Neural crest cell (in vitro differentiated cells): Measurements from ENCODE around the gene PCDHGB1. TPM values are rescaled to one million over a fixed set of nuclear protein-coding genes. Genes with fewer than 3 reads are reported as not detected.
"Not testable (repeated sequence)": the region's sequence is repeated elsewhere in the genome, so short reads cannot be mapped to it uniquely, and the experiment has no call there.

ENCODE experiments used
- DNase-seq: peaks from one replicate; pipeline ENCODE4 v3.0.0; 2021; ENCODE audit warnings: low read depth, mixed read lengths, low spot score
- H3K27ac Mint-ChIP-seq: one replicate; pipeline ENCODE4 v1.8.0; 2021; ENCODE audit warnings: mild to moderate bottlenecking, mixed read lengths; ENCODE audit not compliant: unreplicated experiment
- H3K27me3 Mint-ChIP-seq: 2 replicates; pipeline ENCODE4 v1.8.0; 2021; ENCODE audit warnings: low read depth, mild to moderate bottlenecking, mixed read lengths
- H3K36me3 Mint-ChIP-seq: 2 replicates; pipeline ENCODE4 v1.8.0; 2021; ENCODE audit warnings: low read depth, mild to moderate bottlenecking, mixed read lengths
- H3K4me1 Mint-ChIP-seq: 2 replicates; pipeline ENCODE4 v1.8.0; 2021; ENCODE audit warnings: mixed read lengths
- H3K4me3 Mint-ChIP-seq: one replicate; pipeline ENCODE4 v1.8.0; 2021; ENCODE audit warnings: mild to moderate bottlenecking, mixed read lengths
- H3K9me3 Mint-ChIP-seq: 2 replicates; pipeline ENCODE4 v1.8.0; 2021; ENCODE audit warnings: mixed read lengths
- CTCF ChIP-seq: fragments of 200-600 bp; sonication (generic); conservative IDR thresholded peaks from 2 replicates; pipeline ENCODE4 v1.5.0; 2021; ENCODE audit warnings: antibody characterized with exemption, mild to moderate bottlenecking
- total RNA-seq: library from RNA; stranded (reverse); gene quantifications from 2 replicates; pipeline ENCODE4 v1.2.1, GENCODE V29; 2021

The PCDHGB1 gene
- total RNA-seq, 1 donor from 2014 or later: 3.0 TPM

- peaks cover 25% of the 10 kb centered on the region for H3K9me3 Mint-ChIP-seq
- H3K27me3 Mint-ChIP-seq: no peaks in the 10 kb centered on the region
- TF ChIP-seq CTCF: peak; percentile 56
- no peak for DNase-seq
- no peak within 1 kb of the TSS for H3K4me3 Mint-ChIP-seq
- peaks cover 13% of the 10 kb centered on the region for H3K36me3 Mint-ChIP-seq
- no peak within 1 kb of the TSS for H3K27ac Mint-ChIP-seq
- no peaks in the 10 kb centered on the region for H3K4me1 Mint-ChIP-seq
Observed at GRCh38 chr5:141343242-141343952, 6.5 kb upstream of the PCDHGB1 start, which contains the start of gene PCDHGA3. Gene PCDHGA3 (plus strand): TSS chr5:141343829. CDS start chr5:141344034, 205 bp downstream.

GRCh38 chr5:141343953-141344463, 5.9 kb upstream of the PCDHGB1 start:
- Mint-ChIP-seq H3K9me3 (peaks cover 25% of the 10 kb centered on the region), H3K36me3 (peaks cover 16% of the 10 kb centered on the region), H3K4me1 (no peaks in the 10 kb centered on the region), H3K27me3 (no peaks in the 10 kb centered on the region), H3K4me3 (no peak overlapping the region), H3K27ac (no peak overlapping the region)
- peak; percentile 18 for TF ChIP-seq CTCF
- no peak for DNase-seq

- Mint-ChIP-seq H3K36me3 (peaks cover 19% of the 10 kb centered on the region), H3K9me3 (peaks cover 27% of the 10 kb centered on the region), H3K27me3 (no peaks in the 10 kb centered on the region), H3K4me3 (no peak overlapping the region), H3K27ac (no peak overlapping the region), H3K4me1 (no peaks in the 10 kb centered on the region)
- DNase-seq: no peak
- TF ChIP-seq CTCF: no peak
Observed at GRCh38 chr5:141345327-141345726, 4.6 kb upstream of the PCDHGB1 start.

GRCh38 chr5:141346017-141346416, 3.9 kb upstream of the PCDHGB1 start:
- Mint-ChIP-seq H3K36me3 (peaks cover 20% of the 10 kb centered on the region), H3K9me3 (peaks cover 27% of the 10 kb centered on the region)
- H3K4me1 Mint-ChIP-seq, H3K4me3 Mint-ChIP-seq, H3K27me3 Mint-ChIP-seq, DNase-seq, H3K27ac Mint-ChIP-seq: not testable (repeated sequence)

- Mint-ChIP-seq H3K9me3 (peaks cover 24% of the 10 kb centered on the region), H3K27me3 (no peaks in the 10 kb centered on the region), H3K36me3 (peaks cover 34% of the 10 kb centered on the region), H3K27ac (no peak overlapping the region), H3K4me3 (no peak overlapping the region), H3K4me1 (no peaks in the 10 kb centered on the region)
- no peak for TF ChIP-seq CTCF
- no peak for DNase-seq
Observed at GRCh38 chr5:141351591-141351990, 1.7 kb downstream of the PCDHGB1 start.

GRCh38 chr5:141354900-141355469, 5.1 kb downstream of the PCDHGB1 start, which contains the start of gene PCDHGA4:
Gene PCDHGA4 (plus strand): TSS chr5:141355021. CDS start chr5:141355108, 87 bp downstream.
- no peak within 1 kb of the TSS for H3K27ac Mint-ChIP-seq
- peaks cover 21% of the 10 kb centered on the region for H3K9me3 Mint-ChIP-seq
- H3K4me3 Mint-ChIP-seq: no peak within 1 kb of the TSS
- peak; percentile 34 for TF ChIP-seq CTCF
- DNase-seq: no peak
- peaks cover 36% of the 10 kb centered on the region for H3K36me3 Mint-ChIP-seq
- no peaks in the 10 kb centered on the region for H3K4me1 Mint-ChIP-seq
- H3K27me3 Mint-ChIP-seq: no peaks in the 10 kb centered on the region
